ENCODE measurements around the gene ISG15. TPM values are rescaled to one million over a fixed set of nuclear protein-coding genes. Genes with fewer than 3 reads are reported as not detected.

ISG15 gene
- total RNA-seq, 1 donor from 2014 or later = 22.3 TPM

- Mint-ChIP-seq H3K27me3 (ENCODE audit: low read depth) (peaks cover 20% of the 10 kb centered on the region), H3K9me3 (no peaks in the 10 kb centered on the region), H3K4me1 (peaks cover 11% of the 10 kb centered on the region), H3K27ac (ENCODE audit: unreplicated experiment) (no peak overlapping the region), H3K4me3 (peak overlapping the region; percentile 31), H3K36me3 (ENCODE audit: low read depth) (peaks cover 3% of the 10 kb centered on the region)
- TF ChIP-seq CTCF (conservative IDR thresholded peaks at IDR 0.05) = no peak
- DNase-seq (ENCODE audit: low read depth, low spot score) = no peak
These were observed 29.5 kb downstream of the ISG15 start for GRCh38 chr1:1042835-1043234.

- peaks cover 3% of the 10 kb centered on the region for H3K36me3 Mint-ChIP-seq (ENCODE audit: low read depth)
- H3K4me1 Mint-ChIP-seq = peaks cover 11% of the 10 kb centered on the region
- H3K9me3 Mint-ChIP-seq = no peaks in the 10 kb centered on the region
- H3K27ac Mint-ChIP-seq (ENCODE audit: unreplicated experiment) = no peak overlapping the region
- peaks cover 17% of the 10 kb centered on the region for H3K27me3 Mint-ChIP-seq (ENCODE audit: low read depth)
- no peak for DNase-seq (ENCODE audit: low read depth, low spot score)
- no peak for TF ChIP-seq CTCF (conservative IDR thresholded peaks at IDR 0.05)
- H3K4me3 Mint-ChIP-seq = no peak overlapping the region
These were observed 30.1 kb downstream of the ISG15 start for GRCh38 chr1:1043411-1043810.

- Mint-ChIP-seq H3K4me1 (peaks cover 7% of the 10 kb centered on the region), H3K27ac (ENCODE audit: unreplicated experiment) (no peak overlapping the region), H3K4me3 (no peak overlapping the region)
These were observed 30.6 kb downstream of the ISG15 start for GRCh38 chr1:1043921-1044320.

GRCh38 chr1:1044455-1045078, 31.3 kb downstream of the ISG15 start:
- Mint-ChIP-seq H3K36me3 (ENCODE audit: low read depth) (peaks cover 3% of the 10 kb centered on the region), H3K4me3 (no peak overlapping the region), H3K27me3 (ENCODE audit: low read depth) (peaks cover 5% of the 10 kb centered on the region), H3K4me1 (peaks cover 4% of the 10 kb centered on the region), H3K9me3 (no peaks in the 10 kb centered on the region), H3K27ac (ENCODE audit: unreplicated experiment) (no peak overlapping the region)
- no peak for TF ChIP-seq CTCF (conservative IDR thresholded peaks at IDR 0.05)
- DNase-seq (ENCODE audit: low read depth, low spot score) = no peak

More at GRCh38 chr1:1043921-1044320, 30.6 kb downstream of the ISG15 start:
- peaks cover 3% of the 10 kb centered on the region for H3K36me3 Mint-ChIP-seq (ENCODE audit: low read depth)
- TF ChIP-seq CTCF (conservative IDR thresholded peaks at IDR 0.05) = no peak
- H3K27me3 Mint-ChIP-seq (ENCODE audit: low read depth) = peaks cover 12% of the 10 kb centered on the region
- DNase-seq (ENCODE audit: low read depth, low spot score) = no peak
- H3K9me3 Mint-ChIP-seq = no peaks in the 10 kb centered on the region

GRCh38 chr1:1045129-1045528, 31.8 kb downstream of the ISG15 start:
- DNase-seq (ENCODE audit: low read depth, low spot score) = no peak
- Mint-ChIP-seq H3K36me3 (ENCODE audit: low read depth) (peaks cover 3% of the 10 kb centered on the region), H3K4me1 (no peaks in the 10 kb centered on the region), H3K9me3 (no peaks in the 10 kb centered on the region), H3K4me3 (no peak overlapping the region), H3K27ac (ENCODE audit: unreplicated experiment) (no peak overlapping the region), H3K27me3 (ENCODE audit: low read depth) (peaks cover 2% of the 10 kb centered on the region)
- no peak for TF ChIP-seq CTCF (conservative IDR thresholded peaks at IDR 0.05)

Measured in neural crest cell (in vitro differentiated cells).